Body of pancreas (tissue), 4 donors: ENCODE data around the gene B4GALNT3.

Experiments
- POLR2A ChIP-seq, 3 donors: fragments of 450-650 bp; IDR thresholded peaks; one replicate each; pipeline ENCODE4 v1.6.1; 2016; ENCODE audit warnings: antibody characterized with exemption in 3 of 3, mild to moderate bottlenecking in 2 of 3
- TF ChIP-seq, protein P1 (sequence below), 7 experiments: fragments of 450-650 bp in 4 of 7; fragments of 200-600 bp in 3 of 7; sonication (generic) in 3 of 7; IDR thresholded peaks; one replicate each; pipeline ENCODE4 v1.5.1; 2016 to 2019; ENCODE audit warnings: antibody characterized with exemption in 7 of 7

- peak in 1 of 3 donors; percentile 17 for TF ChIP-seq POLR2A (IDR thresholded peaks at IDR 0.05)
- TF ChIP-seq, protein P1, sequence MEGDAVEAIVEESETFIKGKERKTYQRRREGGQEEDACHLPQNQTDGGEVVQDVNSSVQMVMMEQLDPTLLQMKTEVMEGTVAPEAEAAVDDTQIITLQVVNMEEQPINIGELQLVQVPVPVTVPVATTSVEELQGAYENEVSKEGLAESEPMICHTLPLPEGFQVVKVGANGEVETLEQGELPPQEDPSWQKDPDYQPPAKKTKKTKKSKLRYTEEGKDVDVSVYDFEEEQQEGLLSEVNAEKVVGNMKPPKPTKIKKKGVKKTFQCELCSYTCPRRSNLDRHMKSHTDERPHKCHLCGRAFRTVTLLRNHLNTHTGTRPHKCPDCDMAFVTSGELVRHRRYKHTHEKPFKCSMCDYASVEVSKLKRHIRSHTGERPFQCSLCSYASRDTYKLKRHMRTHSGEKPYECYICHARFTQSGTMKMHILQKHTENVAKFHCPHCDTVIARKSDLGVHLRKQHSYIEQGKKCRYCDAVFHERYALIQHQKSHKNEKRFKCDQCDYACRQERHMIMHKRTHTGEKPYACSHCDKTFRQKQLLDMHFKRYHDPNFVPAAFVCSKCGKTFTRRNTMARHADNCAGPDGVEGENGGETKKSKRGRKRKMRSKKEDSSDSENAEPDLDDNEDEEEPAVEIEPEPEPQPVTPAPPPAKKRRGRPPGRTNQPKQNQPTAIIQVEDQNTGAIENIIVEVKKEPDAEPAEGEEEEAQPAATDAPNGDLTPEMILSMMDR (IDR thresholded peaks at IDR 0.05): peak; percentile 93 to 100 (median 98)
Observed at GRCh38 chr12:575948-576614, 116.3 kb downstream of the B4GALNT3 start.
